Tibial nerve (tissue), 4 donors: ENCODE data around the gene TBCA. TPM values are rescaled to one million over a fixed set of nuclear protein-coding genes. Genes with fewer than 3 reads are reported as not detected.
"Not testable (repeated sequence)": the region's sequence is repeated elsewhere in the genome, so short reads cannot be mapped to it uniquely, and the experiment has no call there.

Experiments used
- DNase-seq, 2 donors: peaks; one replicate each; pipeline ENCODE4 v3.0.0-alpha.2; 2019; ENCODE audit warnings: low spot score in 2 of 2
- H3K27ac ChIP-seq, 4 donors: fragments of 200-600 bp; sonication (generic) in 3 of 4; one replicate each; pipeline ENCODE4 v1.5.1; 2017 to 2019; ENCODE audit warnings: mild to moderate bottlenecking in 1 of 4
- H3K27me3 ChIP-seq, 2 donors: fragments of 200-600 bp; sonication (generic) in 1 of 2; one replicate each; pipeline versions ENCODE4 v1.5.1 to v1.6.0; 2017 to 2019
- H3K36me3 ChIP-seq, 3 donors: fragments of 200-600 bp; sonication (generic); one replicate each; pipeline ENCODE4 v1.5.1; 2018 to 2019
- H3K4me1 ChIP-seq, 4 donors: fragments of 200-600 bp; sonication (generic) in 3 of 4; one replicate each; pipeline ENCODE4 v1.5.1; 2017 to 2019
- H3K4me3 ChIP-seq, 4 donors: fragments of 200-600 bp; sonication (generic) in 3 of 4; one replicate each; pipeline ENCODE4 v1.5.1; 2017 to 2019; ENCODE audit warnings: mild to moderate bottlenecking in 1 of 4, moderate library complexity in 1 of 4
- H3K9me3 ChIP-seq, 4 donors: fragments of 200-600 bp; sonication (generic) in 3 of 4; one replicate each; pipeline ENCODE4 v1.5.1; 2017 to 2019
- CTCF ChIP-seq, 5 experiments: fragments of 200-600 bp in 3 of 5; fragments of 450-650 bp in 2 of 5; sonication (generic) in 3 of 5; IDR thresholded peaks; one replicate each; pipeline ENCODE4 v1.5.1; 2016 to 2019; ENCODE audit warnings: antibody characterized with exemption in 5 of 5, mild to moderate bottlenecking in 3 of 5, moderate library complexity in 2 of 5
- EP300 ChIP-seq, 2 donors: sonication (generic); formaldehyde crosslinking; IDR thresholded peaks; one replicate each; pipeline ENCODE4 v1.6.1; 2017; ENCODE audit warnings: antibody characterized with exemption in 2 of 2, mild to moderate bottlenecking in 1 of 2
- POLR2A ChIP-seq, 2 donors: fragments of 450-650 bp; IDR thresholded peaks; one replicate each; pipeline ENCODE4 v1.6.1; 2017; ENCODE audit warnings: antibody characterized with exemption in 2 of 2, mild to moderate bottlenecking in 2 of 2, moderate library complexity in 2 of 2
- WGBS, 2 donors: methylation state at CpG; one replicate each; pipeline ENCODE4 v1.1.5; 2018; 5-methylcytosine and 5-hydroxymethylcytosine counted together
- total RNA-seq, 4 donors: library from RNA; depleted of rRNA; stranded (reverse); fragments of >200 nt; gene quantifications; one replicate each; pipeline ENCODE4 v1.1.0, GENCODE V29; 2016

The TBCA gene
- total RNA-seq, 4 donors from 2014 or later, result 83.2 to 157 (median 120) TPM

- Histone ChIP-seq H3K9me3 (no peaks in the 10 kb centered on the region), H3K27ac (no peak overlapping the region), H3K4me1 (peaks cover 0 to 18% (median 0%) of the 10 kb centered on the region in 4 donors), H3K36me3 (no peaks in the 10 kb centered on the region), H3K4me3 (no peak overlapping the region), H3K27me3 (no peaks in the 10 kb centered on the region)
- DNase-seq, result no peak
- 86 to 91% methylated on average over 9 of the region's 9 CpGs for WGBS, 2 donors
- TF ChIP-seq CTCF (IDR thresholded peaks at IDR 0.05) (no peak), EP300 (IDR thresholded peaks at IDR 0.05) (no peak), POLR2A (IDR thresholded peaks at IDR 0.05) (no peak)
Observed at GRCh38 chr5:77751328-77752023, 24.7 kb downstream of the TBCA start.

- H3K9me3 ChIP-seq, H3K4me3 ChIP-seq, H3K36me3 ChIP-seq, H3K27me3 ChIP-seq, DNase-seq, H3K27ac ChIP-seq: not testable (repeated sequence)
- peaks cover 0 to 18% (median 0%) of the 10 kb centered on the region in 4 donors for H3K4me1 ChIP-seq
- WGBS, 2 donors, result 85 to 98% methylated on average over 6 of the region's 6 CpGs
Observed at GRCh38 chr5:77750928-77751327, 25.2 kb downstream of the TBCA start.

DNA sequence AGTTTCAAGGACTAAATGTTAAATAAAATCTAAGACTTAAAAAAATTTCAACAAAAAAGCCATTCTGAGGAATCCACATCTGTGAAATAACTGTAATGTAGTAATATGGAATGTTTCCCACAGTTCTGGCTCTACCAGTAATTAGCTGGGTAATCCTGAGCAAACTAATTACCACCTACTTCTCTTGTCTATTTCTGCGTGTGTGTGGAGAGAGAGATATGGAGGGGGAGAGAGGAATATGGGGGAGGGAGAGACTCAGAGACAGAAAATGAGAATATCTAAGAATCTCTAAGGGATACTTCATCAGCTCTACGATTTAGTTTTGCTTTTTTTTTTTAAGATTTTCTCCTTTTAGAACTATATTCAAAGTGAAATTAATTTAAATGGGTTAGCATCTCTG, 28.0 kb downstream of the TBCA start:
- H3K4me3 ChIP-seq, result no peak overlapping the region
- H3K27me3 ChIP-seq, result no peaks in the 10 kb centered on the region
- no peak overlapping the region for H3K27ac ChIP-seq
- TF ChIP-seq CTCF (IDR thresholded peaks at IDR 0.05) (no peak), POLR2A (IDR thresholded peaks at IDR 0.05) (no peak)
- WGBS, 2 donors, result 40 to 49% methylated on average over 2 of the region's 2 CpGs
- H3K4me1 ChIP-seq, result peaks cover 0 to 23% (median 0%) of the 10 kb centered on the region in 4 donors
- no peak for DNase-seq
- no peaks in the 10 kb centered on the region for H3K9me3 ChIP-seq
- H3K36me3 ChIP-seq, result no peaks in the 10 kb centered on the region

- H3K4me3 ChIP-seq, result no peak overlapping the region
- H3K27me3 ChIP-seq, result no peaks in the 10 kb centered on the region
- no peak for TF ChIP-seq EP300 (IDR thresholded peaks at IDR 0.05)
- TF ChIP-seq CTCF (IDR thresholded peaks at IDR 0.05), result no peak
- TF ChIP-seq POLR2A (IDR thresholded peaks at IDR 0.05), result no peak
- DNase-seq, result no peak
- peaks cover 0 to 35% (median 0%) of the 10 kb centered on the region in 4 donors for H3K4me1 ChIP-seq
- no peak overlapping the region for H3K27ac ChIP-seq
- no peaks in the 10 kb centered on the region for H3K9me3 ChIP-seq
- 40 to 69% methylated on average over 2 of the region's 2 CpGs for WGBS, 2 donors
- no peaks in the 10 kb centered on the region for H3K36me3 ChIP-seq
Observed at GRCh38 chr5:77744116-77744515, 32.0 kb downstream of the TBCA start.

DNA sequence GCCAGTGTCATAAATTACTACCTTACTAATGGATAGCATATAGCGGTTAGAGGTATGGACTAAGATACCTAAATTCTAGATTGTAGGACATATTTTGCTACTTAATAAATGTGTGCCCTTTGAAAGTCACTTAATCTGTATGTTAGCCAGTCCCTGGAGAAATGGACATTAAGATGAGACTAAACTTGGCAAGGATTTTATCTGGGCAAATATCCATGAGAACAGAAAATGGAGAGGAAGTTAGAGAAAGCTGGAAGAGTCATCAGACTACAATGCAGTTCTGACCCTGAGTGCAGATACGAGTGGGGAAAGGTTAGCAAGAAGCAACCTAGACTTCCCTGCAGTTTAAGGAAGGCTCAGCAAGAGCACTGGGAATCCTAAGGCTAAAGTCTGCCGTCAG, 33.0 kb downstream of the TBCA start:
- Histone ChIP-seq H3K27ac (no peak overlapping the region), H3K9me3 (no peaks in the 10 kb centered on the region), H3K27me3 (no peaks in the 10 kb centered on the region), H3K4me3 (no peak overlapping the region), H3K4me1 (peaks cover 0 to 34% (median 0%) of the 10 kb centered on the region in 4 donors), H3K36me3 (no peaks in the 10 kb centered on the region)
- 69 to 79% methylated on average over 3 of the region's 3 CpGs for WGBS, 2 donors
- TF ChIP-seq CTCF (IDR thresholded peaks at IDR 0.05) (no peak), EP300 (IDR thresholded peaks at IDR 0.05) (no peak), POLR2A (IDR thresholded peaks at IDR 0.05) (no peak)
- no peak for DNase-seq
